ENCODE data around the gene CLCN3. TPM values are rescaled to one million over a fixed set of nuclear protein-coding genes. Genes with fewer than 3 reads are reported as not detected.
A peak's percentile ranks its signal among the peaks of the same experiment; 100 is the strongest.

Gene CLCN3
- total and polyA plus RNA-seq, 9 of the 15 experiments (the other 6 are each of a cell fraction or from before 2014, with no cell fraction given), result 12.7 to 60.6 (median 38.5) TPM

DNA sequence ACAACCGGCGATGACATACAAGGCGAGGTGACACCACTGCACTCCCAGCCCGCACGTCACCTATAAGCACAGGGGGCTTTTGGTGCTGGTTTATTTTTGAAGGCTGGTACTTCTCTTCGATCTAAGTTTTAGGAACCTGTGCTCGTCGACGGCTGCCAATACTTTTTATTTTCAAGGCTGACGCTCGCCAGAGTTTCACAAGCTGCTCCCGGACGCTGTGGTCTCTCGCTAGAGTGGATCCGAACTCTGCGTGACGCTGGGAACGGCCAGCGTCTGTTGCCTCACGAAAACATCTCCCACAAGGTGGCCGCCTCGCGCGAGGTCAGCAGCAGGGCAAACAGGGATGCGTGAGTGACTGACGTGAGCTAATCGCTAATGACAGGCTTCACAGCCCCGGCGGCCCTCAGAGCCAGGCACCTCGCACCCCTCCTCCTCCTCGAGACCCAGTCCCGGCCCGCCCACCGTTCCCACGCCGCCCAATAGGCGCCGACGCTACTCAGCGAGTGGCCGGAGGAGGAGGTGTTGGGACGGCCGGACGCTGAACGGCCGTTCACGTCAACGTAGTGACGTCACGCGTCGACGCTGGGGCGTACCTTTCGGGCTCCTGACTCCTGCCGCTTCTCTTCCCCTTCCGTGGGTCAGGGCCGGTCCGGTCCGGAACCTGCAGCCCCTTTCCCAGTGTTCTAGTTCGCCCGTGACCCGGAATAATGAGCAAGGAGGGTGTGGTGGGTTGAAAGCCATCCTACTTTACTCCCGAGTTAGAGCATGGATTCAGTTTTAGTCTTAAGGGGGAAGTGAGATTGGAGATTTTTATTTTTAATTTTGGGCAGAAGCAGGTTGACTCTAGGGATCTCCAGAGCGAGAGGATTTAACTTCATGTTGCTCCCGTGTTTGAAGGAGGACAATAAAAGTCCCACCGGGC lies at the start of gene CLCN3 (continued):
- no peak for TF ChIP-seq MEF2A (IDR thresholded peaks at IDR 0.05; ENCODE audit: control insufficient read depth, low read depth, low read length)
- TF ChIP-seq, protein P1, sequence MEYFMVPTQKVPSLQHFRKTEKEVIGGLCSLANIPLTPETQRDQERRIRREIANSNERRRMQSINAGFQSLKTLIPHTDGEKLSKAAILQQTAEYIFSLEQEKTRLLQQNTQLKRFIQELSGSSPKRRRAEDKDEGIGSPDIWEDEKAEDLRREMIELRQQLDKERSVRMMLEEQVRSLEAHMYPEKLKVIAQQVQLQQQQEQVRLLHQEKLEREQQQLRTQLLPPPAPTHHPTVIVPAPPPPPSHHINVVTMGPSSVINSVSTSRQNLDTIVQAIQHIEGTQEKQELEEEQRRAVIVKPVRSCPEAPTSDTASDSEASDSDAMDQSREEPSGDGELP (CRISPR knock-in tag; IDR thresholded peaks at IDR 0.05; ENCODE audit: borderline replicate concordance), result peak; percentile 90
- peak; percentile 10; the same call in 1 of the 2 replicates for TF ChIP-seq ZEB2 (IDR thresholded peaks at IDR 0.05)
- TF ChIP-seq ZNF644 (tag; IDR thresholded peaks at IDR 0.05; ENCODE audit: low read depth), result 0 out of 2 replicates have a peak, but pooled peaks have one; percentile 60
- peak; percentile 94 for TF ChIP-seq SUPT5H (IDR thresholded peaks at IDR 0.05)
- TF ChIP-seq BRD9 (IDR thresholded peaks at IDR 0.05; ENCODE audit: low read depth, partially characterized antibody), result peak; percentile 85
- peak; percentile 73 for TF ChIP-seq TBP (optimal IDR thresholded peaks at IDR 0.05; ENCODE audit: low read depth, low read length)
- peak; percentile 73 for TF ChIP-seq TAF1 (IDR thresholded peaks at IDR 0.05; ENCODE audit: control insufficient read depth, extremely low read depth, insufficient read depth, low read length, severe bottlenecking)
- TF ChIP-seq, protein P2, sequence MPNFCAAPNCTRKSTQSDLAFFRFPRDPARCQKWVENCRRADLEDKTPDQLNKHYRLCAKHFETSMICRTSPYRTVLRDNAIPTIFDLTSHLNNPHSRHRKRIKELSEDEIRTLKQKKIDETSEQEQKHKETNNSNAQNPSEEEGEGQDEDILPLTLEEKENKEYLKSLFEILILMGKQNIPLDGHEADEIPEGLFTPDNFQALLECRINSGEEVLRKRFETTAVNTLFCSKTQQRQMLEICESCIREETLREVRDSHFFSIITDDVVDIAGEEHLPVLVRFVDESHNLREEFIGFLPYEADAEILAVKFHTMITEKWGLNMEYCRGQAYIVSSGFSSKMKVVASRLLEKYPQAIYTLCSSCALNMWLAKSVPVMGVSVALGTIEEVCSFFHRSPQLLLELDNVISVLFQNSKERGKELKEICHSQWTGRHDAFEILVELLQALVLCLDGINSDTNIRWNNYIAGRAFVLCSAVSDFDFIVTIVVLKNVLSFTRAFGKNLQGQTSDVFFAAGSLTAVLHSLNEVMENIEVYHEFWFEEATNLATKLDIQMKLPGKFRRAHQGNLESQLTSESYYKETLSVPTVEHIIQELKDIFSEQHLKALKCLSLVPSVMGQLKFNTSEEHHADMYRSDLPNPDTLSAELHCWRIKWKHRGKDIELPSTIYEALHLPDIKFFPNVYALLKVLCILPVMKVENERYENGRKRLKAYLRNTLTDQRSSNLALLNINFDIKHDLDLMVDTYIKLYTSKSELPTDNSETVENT (CRISPR knock-in tag; IDR thresholded peaks at IDR 0.05), result peak; percentile 62; the same call in 1 of the 2 replicates
- no peak for TF ChIP-seq KLF13 (tag; IDR thresholded peaks at IDR 0.05; ENCODE audit: borderline replicate concordance, low read depth)
- peak; percentile 52 for TF ChIP-seq SOX6 (IDR thresholded peaks at IDR 0.05)
- TF ChIP-seq RBM17 (IDR thresholded peaks at IDR 0.05; ENCODE audit: borderline replicate concordance, low read depth, low read length), result no peak
- peak; percentile 37; the same call in 1 of the 2 replicates for TF ChIP-seq BCOR (IDR thresholded peaks at IDR 0.05)
- TF ChIP-seq ZKSCAN8 (CRISPR knock-in tag; IDR thresholded peaks at IDR 0.05), result no peak
- TF ChIP-seq CTBP1 (IDR thresholded peaks at IDR 0.05; ENCODE audit: borderline replicate concordance), result peak; percentile 94
- TF ChIP-seq TEAD4 (IDR thresholded peaks at IDR 0.05; ENCODE audit: low read length), result 0 out of 2 replicates have a peak, but pooled peaks have one; percentile 36
- TF ChIP-seq TEAD4 (CRISPR knock-in tag; IDR thresholded peaks at IDR 0.05; ENCODE audit: borderline replicate concordance), result no peak
- TF ChIP-seq HDAC2 (IDR thresholded peaks at IDR 0.05), result peak; percentile 25; the same call in 1 of the 2 replicates
- TF ChIP-seq, protein P3, sequence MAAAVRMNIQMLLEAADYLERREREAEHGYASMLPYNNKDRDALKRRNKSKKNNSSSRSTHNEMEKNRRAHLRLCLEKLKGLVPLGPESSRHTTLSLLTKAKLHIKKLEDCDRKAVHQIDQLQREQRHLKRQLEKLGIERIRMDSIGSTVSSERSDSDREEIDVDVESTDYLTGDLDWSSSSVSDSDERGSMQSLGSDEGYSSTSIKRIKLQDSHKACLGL (CRISPR knock-in tag; IDR thresholded peaks at IDR 0.05; ENCODE audit: borderline replicate concordance, poor library complexity, severe bottlenecking), result no peak
- TF ChIP-seq FOXA3 (CRISPR knock-in tag; conservative IDR thresholded peaks at IDR 0.05 in 1 of 2, IDR thresholded peaks at IDR 0.05 in 1 of 2), result 0 out of 4 replicates have a peak, but pooled peaks of 1 of the 2 experiments have one; percentile 1
- peak; percentile 98 for TF ChIP-seq CXXC5 (CRISPR knock-in tag; IDR thresholded peaks at IDR 0.05)
- peak; percentile 86 to 90 for TF ChIP-seq NRF1 (conservative IDR thresholded peaks at IDR 0.05 in 1 of 2, IDR thresholded peaks at IDR 0.05 in 1 of 2)

All from K562 (cell line).